ENCODE measurements around the gene OSBP. TPM values are rescaled to one million over a fixed set of nuclear protein-coding genes. Genes with fewer than 3 reads are reported as not detected.

The OSBP gene
- total RNA-seq, 1 donor from 2014 or later: 30.0 TPM

GRCh38 chr11:59582006-59582405 lies 33.6 kb downstream of the OSBP start:
- Histone ChIP-seq H3K4me1 (no peaks in the 10 kb centered on the region), H3K27ac (replicated peaks) (no peak overlapping the region), H3K36me3 (peaks cover 83% of the 10 kb centered on the region), H3K4me3 (no peak overlapping the region), H3K9me3 (replicated peaks) (peaks cover 6% of the 10 kb centered on the region), H3K27me3 (ENCODE audit: low read depth) (no peaks in the 10 kb centered on the region)
- DNase-seq: no peak
- intact Hi-C loops (cut with micrococcal nuclease): loop anchor here (5.0 kb wide), 1 partner anchor 70 kb away; no protein-coding TSS in a partner anchor
- no peak for TF ChIP-seq CTCF (IDR thresholded peaks at IDR 0.05; ENCODE audit: borderline replicate concordance)

DNA sequence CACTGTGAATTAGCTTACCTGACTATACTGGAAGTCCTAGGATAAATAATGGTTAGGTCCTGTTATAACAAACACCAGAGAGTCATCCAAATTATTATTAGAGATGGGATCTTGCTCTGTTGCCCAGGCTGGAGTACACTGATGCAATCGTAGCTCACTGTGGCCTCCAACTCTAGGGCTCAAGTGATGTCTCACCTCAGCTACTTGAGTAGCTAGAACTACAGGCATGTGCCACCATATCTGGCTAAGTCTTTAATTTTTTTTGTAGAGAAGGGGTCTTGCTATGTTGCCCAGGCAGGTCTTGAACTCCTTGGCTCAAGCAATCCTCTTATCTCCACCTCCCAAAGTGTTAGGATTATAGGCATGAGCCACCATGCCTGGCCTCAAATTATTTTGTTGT lies 37.2 kb downstream of the OSBP start:
- DNase-seq: no peak
- H3K27ac ChIP-seq (replicated peaks): no peak overlapping the region
- no peak overlapping the region for H3K4me3 ChIP-seq
- H3K27me3 ChIP-seq (ENCODE audit: low read depth): no peaks in the 10 kb centered on the region
- H3K36me3 ChIP-seq: peaks cover 82% of the 10 kb centered on the region
- peaks cover 12% of the 10 kb centered on the region for H3K4me1 ChIP-seq
- H3K9me3 ChIP-seq (replicated peaks): no peaks in the 10 kb centered on the region
- TF ChIP-seq CTCF (IDR thresholded peaks at IDR 0.05; ENCODE audit: borderline replicate concordance): no peak
- intact Hi-C loops (cut with micrococcal nuclease): no loop called here

DNA sequence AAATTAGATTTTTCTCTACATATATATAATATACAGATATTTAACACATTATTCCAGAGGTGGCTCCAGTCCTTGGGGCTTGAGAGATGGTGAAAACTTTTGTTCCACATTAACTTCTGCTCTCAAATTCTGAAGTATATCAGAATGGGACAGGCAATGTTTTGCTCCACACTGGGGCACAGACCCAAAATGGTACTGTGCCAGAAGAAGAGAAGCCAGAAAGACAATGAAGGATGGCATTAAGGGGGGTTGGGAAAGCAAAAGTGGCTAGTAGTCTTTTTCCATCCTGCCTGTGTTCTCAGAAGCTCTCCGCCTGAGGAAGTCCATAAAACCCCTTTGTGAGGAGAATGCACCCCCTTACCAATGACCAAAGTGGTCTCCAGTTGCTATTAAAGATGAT lies 40.1 kb downstream of the OSBP start:
- DNase-seq: no peak
- Histone ChIP-seq H3K27ac (replicated peaks) (no peak overlapping the region), H3K9me3 (replicated peaks) (no peaks in the 10 kb centered on the region), H3K4me1 (peaks cover 12% of the 10 kb centered on the region), H3K27me3 (ENCODE audit: low read depth) (no peaks in the 10 kb centered on the region), H3K4me3 (no peak overlapping the region), H3K36me3 (peaks cover 55% of the 10 kb centered on the region)
- intact Hi-C loops (cut with micrococcal nuclease): no loop called here
- no peak for TF ChIP-seq CTCF (IDR thresholded peaks at IDR 0.05; ENCODE audit: borderline replicate concordance)

DNA sequence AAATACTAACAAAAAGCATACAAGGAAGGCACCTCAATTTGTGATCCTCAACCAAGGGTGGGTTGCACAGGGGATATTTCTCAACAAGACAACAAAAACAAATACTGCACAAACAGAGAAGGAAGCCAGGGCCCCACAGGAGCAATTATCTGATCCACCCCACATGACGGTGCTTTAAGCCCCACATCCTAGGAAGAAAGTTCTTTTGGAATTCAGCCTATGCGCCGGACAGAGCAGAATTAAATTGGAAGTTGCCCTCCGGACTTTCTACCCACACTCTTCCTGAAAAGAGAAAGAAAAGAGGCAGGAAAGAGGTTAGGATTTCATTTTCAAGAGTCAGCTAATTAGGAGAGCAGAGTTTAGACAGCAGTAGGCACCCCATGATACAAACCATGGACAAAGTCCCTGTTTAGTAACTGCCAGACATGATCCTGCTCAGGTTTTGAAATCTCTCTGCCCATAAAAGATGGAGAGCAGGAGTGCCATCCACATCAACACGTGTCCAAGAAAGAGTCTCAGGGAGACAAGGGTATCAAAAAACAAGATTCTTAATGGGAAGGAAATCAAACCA lies 40.6 kb downstream of the OSBP start:
- DNase-seq: no peak
- Histone ChIP-seq H3K4me3 (no peak overlapping the region), H3K36me3 (peaks cover 50% of the 10 kb centered on the region), H3K9me3 (replicated peaks) (no peaks in the 10 kb centered on the region), H3K4me1 (peaks cover 12% of the 10 kb centered on the region), H3K27me3 (ENCODE audit: low read depth) (no peaks in the 10 kb centered on the region), H3K27ac (replicated peaks) (peak overlapping the region; percentile 46)
- TF ChIP-seq CTCF (IDR thresholded peaks at IDR 0.05; ENCODE audit: borderline replicate concordance): no peak
- intact Hi-C loops (cut with micrococcal nuclease): no loop called here

- Histone ChIP-seq H3K4me3 (no peak overlapping the region), H3K4me1 (peaks cover 12% of the 10 kb centered on the region), H3K9me3 (replicated peaks) (no peaks in the 10 kb centered on the region), H3K27me3 (ENCODE audit: low read depth) (no peaks in the 10 kb centered on the region), H3K27ac (replicated peaks) (peak overlapping the region; percentile 46), H3K36me3 (peaks cover 44% of the 10 kb centered on the region)
- intact Hi-C loops (cut with micrococcal nuclease): no loop called here
- TF ChIP-seq CTCF (IDR thresholded peaks at IDR 0.05; ENCODE audit: borderline replicate concordance): no peak
- DNase-seq: no peak
Observed at GRCh38 chr11:59574467-59574866, 41.1 kb downstream of the OSBP start.

Data from left ventricle myocardium inferior (tissue), 1 donor.